Hematopoietic multipotent progenitor cell (in vitro differentiated cells): ENCODE results near the gene RALGAPB. TPM values are rescaled to one million over a fixed set of nuclear protein-coding genes. Genes with fewer than 3 reads are reported as not detected.
"Not testable (repeated sequence)": the region's sequence is repeated elsewhere in the genome, so short reads cannot be mapped to it uniquely, and the experiment has no call there.

Experiments
- DNase-seq, 3 donors: peaks; one replicate each; pipeline ENCODE4 v3.0.0-alpha.2; 2011 to 2015; ENCODE audit warnings: low read depth in 2 of 3, low spot score in 2 of 3
- total RNA-seq: library from RNA; depleted of rRNA; stranded (reverse); fragments of >200 nt; gene quantifications from one replicate; pipeline ENCODE4 v1.2.3, GENCODE V29; 2012

The RALGAPB gene
- total RNA-seq, 1 donor: 23.7 TPM

GRCh38 chr20:38446441-38447209 is 26.0 kb upstream of the RALGAPB start:
- DNase-seq: peak; percentile 83 to 94 (median 94)

DNA sequence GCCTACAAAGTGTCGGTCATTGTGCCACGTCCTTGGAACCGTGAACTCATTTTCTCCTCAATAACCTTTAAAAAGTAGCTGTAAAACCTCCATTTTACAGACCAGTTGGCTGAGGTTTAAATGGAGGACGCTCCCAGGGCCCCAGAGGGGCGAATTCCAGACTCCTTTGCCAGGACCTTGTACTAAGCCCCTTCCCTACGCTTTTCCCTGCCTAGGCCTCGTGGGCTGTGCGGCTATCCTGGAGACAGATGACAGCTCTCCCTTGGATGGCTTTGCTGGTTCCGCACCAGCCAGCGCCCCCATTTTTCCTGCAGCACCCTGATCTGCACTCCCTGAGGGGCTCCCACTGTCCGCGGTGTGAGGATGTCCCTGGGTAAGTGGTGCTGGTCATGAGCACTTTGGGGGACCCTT is 25.4 kb upstream of the RALGAPB start:
- no peak for DNase-seq

- DNase-seq: no peak
These were observed 24.5 kb upstream of the RALGAPB start for GRCh38 chr20:38447931-38448675.

DNA sequence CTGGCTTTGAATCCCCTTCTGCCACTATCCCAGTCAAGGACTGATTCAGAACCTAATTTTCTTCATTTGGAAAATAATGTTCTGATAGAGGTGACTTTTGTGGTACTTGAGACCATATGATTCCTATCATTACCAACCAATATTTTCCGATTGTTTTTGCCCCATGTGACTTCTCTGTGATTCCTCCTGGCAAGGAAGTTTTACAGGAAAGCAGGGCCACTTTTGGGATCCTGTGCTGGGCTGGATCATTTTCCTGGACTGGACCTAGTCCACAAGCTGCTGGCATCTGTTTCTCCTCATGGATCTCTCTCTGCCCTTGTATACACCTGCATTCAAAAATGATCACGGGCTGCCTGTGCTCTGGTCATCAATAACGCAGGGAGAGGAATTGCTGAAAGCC is 23.6 kb upstream of the RALGAPB start:
- DNase-seq: no peak

DNA sequence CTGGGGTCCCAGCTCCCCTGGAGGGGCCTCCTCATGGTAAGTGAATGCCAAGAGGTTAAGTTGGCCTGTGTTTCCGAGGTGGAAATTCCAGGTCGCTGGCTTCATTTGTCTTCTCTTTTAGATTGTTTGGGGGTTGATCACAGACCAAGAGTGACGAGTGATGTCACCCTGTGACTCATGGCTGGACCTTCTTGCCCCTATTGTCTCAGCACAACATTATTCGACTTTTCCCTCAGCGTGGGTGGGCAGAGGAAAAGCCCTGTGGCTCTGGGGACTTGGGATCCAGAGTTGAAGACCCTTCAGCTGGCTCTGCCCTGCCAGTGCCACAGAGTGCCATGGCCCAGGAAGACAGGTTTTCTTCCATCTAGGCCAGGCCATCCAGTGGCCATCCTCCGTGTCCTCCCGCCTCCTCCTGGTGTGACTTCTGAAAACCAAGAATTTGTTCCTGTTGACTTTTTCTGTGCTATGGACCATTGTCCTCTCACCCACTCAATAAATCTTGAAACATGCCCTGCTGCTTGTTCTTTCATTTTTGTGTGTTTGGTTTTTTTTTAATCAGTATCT is 22.1 kb upstream of the RALGAPB start:
- DNase-seq: no peak

DNA sequence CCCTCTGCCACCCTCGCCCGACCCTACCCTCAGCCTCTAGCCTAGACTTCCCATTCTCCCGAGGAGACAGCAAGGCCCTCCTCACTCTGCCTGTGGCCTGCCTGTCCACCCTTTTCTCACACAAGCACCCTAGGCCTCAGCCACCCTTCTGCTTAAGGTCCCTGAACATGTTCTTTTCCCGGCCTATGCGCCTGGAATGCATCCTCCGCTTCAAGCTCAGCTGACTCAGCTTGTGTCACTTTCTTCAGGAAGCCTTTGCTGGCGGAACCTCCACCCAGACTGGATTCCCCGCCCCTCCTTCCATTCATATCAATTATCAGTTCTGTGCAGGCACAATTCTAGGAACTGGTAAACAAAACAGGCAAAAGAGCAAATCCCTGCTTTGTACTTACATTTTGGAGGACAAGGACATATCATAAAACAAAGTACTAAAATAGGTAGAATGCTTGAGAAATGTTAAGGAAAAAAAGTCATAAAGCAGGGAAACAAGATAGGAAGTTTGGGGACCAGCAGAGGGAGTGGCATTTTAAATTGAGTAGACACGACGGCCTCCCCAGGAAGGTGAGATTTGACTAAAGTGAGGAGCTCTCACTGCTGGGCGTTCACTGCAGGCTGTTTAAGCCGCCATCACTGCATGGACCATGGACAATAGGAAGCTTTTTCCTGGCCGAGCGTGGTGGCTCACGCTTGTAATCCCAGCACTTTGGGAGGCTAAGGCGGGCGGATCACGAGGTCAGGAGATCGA is 19.6 kb upstream of the RALGAPB start:
- no peak for DNase-seq

DNA sequence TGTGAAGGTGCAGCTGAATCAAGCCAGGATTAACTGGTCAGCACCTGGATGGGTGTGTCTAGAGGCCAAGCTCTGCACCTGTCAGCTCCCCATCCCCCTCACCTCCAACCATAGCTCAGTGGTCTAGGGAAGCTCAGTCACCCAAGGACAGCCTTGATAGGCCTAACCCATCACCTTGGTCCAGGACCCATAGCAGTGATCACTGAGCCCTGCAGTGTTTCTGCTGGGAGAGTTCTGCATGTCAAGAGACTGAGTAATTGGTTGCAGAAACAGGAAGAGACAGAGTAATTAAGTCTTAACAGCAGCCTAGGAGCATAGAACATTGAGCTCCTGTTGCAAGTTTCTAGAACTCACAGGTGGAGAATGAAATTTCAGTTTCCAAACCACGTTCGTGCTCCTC is 18.7 kb upstream of the RALGAPB start:
- no peak for DNase-seq

DNA sequence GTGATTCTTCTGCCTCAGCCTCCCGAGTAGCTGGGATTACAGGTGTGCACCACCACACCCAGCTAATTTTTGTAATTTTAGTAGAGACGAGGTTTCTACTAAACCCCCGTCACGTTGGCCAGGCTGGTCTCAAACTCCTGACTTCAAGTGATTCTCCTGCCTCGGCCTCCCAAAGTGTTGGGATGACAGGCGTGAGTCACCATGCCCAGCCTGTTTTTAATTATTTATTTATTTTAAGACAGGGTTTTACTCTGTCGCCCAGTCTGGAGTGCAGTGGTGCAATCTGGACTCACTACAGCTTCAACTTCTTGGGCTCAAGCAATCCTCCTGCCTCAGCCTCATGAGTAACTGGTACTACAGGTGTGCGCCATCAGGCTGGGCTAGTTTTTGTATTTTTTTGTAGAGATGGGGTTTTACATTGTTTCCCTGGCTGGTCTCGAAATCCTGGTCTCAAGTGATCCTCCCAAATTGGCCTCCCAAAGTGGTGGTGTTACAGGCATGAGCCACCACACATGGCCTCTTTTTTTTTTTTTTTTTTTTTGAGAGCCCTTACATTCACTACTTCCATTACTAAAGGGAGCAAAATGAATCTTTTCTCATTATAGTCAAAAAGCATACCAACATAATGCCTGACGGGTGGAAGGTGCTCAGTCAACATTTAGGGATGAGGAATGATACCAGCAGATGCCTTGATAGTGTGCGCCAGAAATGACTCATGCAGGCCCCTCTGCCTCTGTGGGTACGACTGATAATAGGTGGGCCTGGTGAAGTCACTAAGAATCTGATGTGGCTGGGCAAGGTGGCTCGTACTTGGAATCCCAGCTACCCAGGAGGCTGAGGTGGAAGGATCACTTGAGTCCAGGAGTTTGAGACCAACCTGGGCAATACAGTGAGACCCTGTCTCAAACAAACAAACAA is 17.8 kb upstream of the RALGAPB start:
- no peak for DNase-seq

GRCh38 chr20:38458314-38458713 is 14.3 kb upstream of the RALGAPB start:
- DNase-seq: no peak

DNA sequence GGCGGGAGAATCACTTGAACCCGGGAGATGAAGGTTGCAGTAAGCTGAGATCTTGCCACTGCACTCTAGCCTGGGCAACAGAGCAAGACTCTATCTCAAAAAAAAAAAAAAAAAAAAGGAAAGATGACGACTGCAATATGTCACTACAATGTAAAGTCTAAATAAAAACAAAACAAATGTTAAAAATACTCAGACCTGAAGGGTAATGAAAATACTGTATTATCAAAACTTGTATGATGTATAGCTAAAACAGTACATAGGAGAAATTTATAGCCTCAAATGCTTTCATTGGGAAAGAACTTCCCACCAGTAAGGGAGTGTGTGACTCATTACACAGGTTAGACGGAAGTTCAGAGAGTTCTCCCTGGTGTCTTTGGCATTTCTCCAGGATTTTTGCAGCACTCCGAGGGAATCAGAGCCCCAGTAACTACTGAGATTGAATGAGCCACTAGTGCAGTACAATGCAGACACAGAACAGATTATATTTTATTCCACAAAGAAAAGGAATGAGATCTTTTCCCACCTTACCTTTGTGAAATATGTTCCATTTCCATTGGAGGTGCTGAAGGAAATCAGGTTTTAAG is 12.5 kb upstream of the RALGAPB start:
- DNase-seq: no peak

DNA sequence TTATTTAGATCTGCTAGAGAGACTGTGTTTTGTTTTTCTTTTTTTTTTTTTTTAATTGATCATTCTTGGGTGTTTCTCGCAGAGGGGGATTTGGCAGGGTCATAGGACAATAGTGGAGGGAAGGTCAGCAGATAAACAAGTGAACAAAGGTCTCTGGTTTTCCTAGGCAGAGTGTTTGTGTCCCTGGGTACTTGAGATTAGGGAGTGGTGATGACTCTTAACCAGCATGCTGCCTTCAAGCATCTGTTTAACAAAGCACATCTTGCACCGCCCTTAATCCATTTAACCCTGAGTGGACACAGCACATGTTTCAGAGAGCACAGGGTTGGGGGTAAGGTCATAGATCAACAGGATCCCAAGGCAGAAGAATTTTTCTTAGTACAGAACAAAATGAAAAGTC is 12.0 kb upstream of the RALGAPB start:
- not testable (repeated sequence) for DNase-seq

DNA sequence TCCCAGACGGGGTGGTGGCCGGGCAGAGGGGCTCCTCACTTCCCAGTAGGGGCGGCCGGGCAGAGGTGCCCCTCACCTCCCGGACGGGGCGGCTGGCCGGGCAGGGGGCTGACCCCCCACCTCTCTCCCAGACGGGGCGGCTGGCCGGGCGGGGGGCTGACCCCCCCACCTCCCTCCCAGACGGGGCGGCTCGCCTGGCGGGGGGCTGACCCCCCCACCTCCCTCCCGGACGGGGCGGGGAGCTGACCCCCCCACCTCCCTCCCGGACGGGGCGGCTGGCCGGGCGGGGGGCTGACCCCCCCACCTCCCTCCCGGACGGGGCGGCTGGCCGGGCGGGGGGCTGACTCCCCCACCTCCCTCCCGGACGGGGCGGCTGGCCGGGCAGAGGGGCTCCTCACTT is 11.5 kb upstream of the RALGAPB start:
- DNase-seq: not testable (repeated sequence)

GRCh38 chr20:38461569-38461968 is 11.1 kb upstream of the RALGAPB start:
- DNase-seq: not testable (repeated sequence)

DNA sequence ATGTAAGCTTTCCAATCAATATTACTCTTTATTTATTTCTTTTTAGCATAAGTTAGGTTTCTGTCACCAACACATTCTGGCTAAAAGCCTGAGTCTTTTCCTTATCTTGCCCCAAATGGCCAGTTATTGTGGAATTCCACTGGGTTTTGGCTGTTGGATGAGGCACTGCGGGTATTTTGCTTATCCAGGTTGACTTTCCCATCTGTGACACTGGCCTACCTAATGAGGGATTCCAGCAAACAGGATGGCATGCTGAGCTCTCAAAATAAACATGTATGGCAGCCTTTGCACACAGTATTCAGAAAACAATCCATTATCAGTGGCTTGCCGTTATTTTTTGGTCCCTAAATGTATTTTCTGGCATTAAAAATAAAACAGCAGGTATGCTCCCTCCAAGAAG is 6.5 kb upstream of the RALGAPB start:
- no peak for DNase-seq

GRCh38 chr20:38466983-38467382 is 5.7 kb upstream of the RALGAPB start:
- DNase-seq: no peak

GRCh38 chr20:38471245-38471644 is 1.4 kb upstream of the RALGAPB start:
- DNase-seq: no peak

GRCh38 chr20:38471987-38472512 is 593 bp upstream of the RALGAPB start:
- DNase-seq: peak in 1 of 3 donors; percentile 7

GRCh38 chr20:38473367-38473795 is 738 bp downstream of the RALGAPB start:
- no peak for DNase-seq

GRCh38 chr20:38477747-38478146 is 5.1 kb downstream of the RALGAPB start:
- no peak for DNase-seq
